ENCODE measurements around the gene DMPK. TPM values are rescaled to one million over a fixed set of nuclear protein-coding genes. Genes with fewer than 3 reads are reported as not detected.

The DMPK gene
- polyA plus RNA-seq, 1 of the 3 experiments (the other 2 are of a cell fraction) = 92.2 TPM

DNA sequence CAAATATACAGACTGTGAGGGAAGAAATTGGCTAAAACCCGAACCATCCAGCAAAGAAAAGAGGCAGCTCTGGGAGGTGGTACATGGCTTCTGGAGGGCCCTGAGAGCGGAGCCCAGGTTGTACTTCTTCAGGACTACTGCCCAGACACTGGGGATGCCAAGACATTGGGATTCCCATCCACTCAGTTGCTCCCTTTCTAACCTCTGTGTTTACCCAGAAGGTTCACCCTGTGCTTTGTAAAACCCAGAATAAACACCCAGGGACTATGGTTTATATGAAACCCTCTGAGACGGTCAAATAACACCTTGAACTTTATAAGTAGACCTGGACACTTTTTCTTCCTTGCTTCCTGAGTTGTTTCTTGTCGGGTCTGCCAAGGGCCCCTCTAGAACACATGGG, 39.3 kb downstream of the DMPK start:
- Histone ChIP-seq H3K9me2 (no peaks in the 10 kb centered on the region), H3K4me1 (ENCODE audit: control insufficient read depth in 1 of 2, insufficient read depth in 2 of 2, low read depth in 1 of 2, low read length in 1 of 2) (no peaks in the 10 kb centered on the region), H3F3A (replicated peaks; ENCODE audit: insufficient read depth) (no peaks in the 10 kb centered on the region), H3K9ac (no peak overlapping the region), H3K9me3 (no peaks in the 10 kb centered on the region), H3K36me3 (replicated peaks in 1 of 2; ENCODE audit: control insufficient read depth in 1 of 2, insufficient read depth in 2 of 2, low read length in 1 of 2) (no peaks in the 10 kb centered on the region), H4K20me1 (ENCODE audit: insufficient read depth) (no peaks in the 10 kb centered on the region), H3K27me3 (ENCODE audit: insufficient read depth) (no peaks in the 10 kb centered on the region; the same call in 1 of the 2 replicates), H2AFZ (ENCODE audit: low read depth) (no peak overlapping the region), H3K4me3 (ENCODE audit: low read depth in 2 of 2, low read length in 1 of 2) (no peak overlapping the region), H3K4me2 (no peak overlapping the region), H3K27ac (ENCODE audit: low read depth in 2 of 2, low read length in 1 of 2) (no peak overlapping the region), H3K79me2 (ENCODE audit: insufficient read depth) (no peaks in the 10 kb centered on the region)
- TF ChIP-seq GABPA (IDR thresholded peaks at IDR 0.05; ENCODE audit: low read depth) = no peak
- no peak for TF ChIP-seq RXRA (IDR thresholded peaks at IDR 0.05; ENCODE audit: borderline replicate concordance, low read depth)
- no peak for TF ChIP-seq FOSL2 (IDR thresholded peaks at IDR 0.05; ENCODE audit: borderline replicate concordance, low read depth)
- TF ChIP-seq NFIC (IDR thresholded peaks at IDR 0.05; ENCODE audit: borderline replicate concordance) = no peak
- no peak for TF ChIP-seq MEF2A (IDR thresholded peaks at IDR 0.05; ENCODE audit: borderline replicate concordance, low read depth)
- TF ChIP-seq, protein P1, sequence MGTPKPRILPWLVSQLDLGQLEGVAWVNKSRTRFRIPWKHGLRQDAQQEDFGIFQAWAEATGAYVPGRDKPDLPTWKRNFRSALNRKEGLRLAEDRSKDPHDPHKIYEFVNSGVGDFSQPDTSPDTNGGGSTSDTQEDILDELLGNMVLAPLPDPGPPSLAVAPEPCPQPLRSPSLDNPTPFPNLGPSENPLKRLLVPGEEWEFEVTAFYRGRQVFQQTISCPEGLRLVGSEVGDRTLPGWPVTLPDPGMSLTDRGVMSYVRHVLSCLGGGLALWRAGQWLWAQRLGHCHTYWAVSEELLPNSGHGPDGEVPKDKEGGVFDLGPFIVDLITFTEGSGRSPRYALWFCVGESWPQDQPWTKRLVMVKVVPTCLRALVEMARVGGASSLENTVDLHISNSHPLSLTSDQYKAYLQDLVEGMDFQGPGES (IDR thresholded peaks at IDR 0.05; ENCODE audit: low read depth, low read length) = no peak
- no peak for TF ChIP-seq SMC3 (IDR thresholded peaks at IDR 0.05; ENCODE audit: low read depth, low read length)
- TF ChIP-seq RCOR1 (IDR thresholded peaks at IDR 0.05; ENCODE audit: low read length) = no peak
- TF ChIP-seq FOXJ3 (CRISPR knock-in tag; IDR thresholded peaks at IDR 0.05) = no peak
- TF ChIP-seq, protein P2, sequence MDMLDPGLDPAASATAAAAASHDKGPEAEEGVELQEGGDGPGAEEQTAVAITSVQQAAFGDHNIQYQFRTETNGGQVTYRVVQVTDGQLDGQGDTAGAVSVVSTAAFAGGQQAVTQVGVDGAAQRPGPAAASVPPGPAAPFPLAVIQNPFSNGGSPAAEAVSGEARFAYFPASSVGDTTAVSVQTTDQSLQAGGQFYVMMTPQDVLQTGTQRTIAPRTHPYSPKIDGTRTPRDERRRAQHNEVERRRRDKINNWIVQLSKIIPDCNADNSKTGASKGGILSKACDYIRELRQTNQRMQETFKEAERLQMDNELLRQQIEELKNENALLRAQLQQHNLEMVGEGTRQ (IDR thresholded peaks at IDR 0.05; ENCODE audit: borderline replicate concordance, low read depth, low read length) = no peak
- no peak for TF ChIP-seq EP300 (IDR thresholded peaks at IDR 0.05; ENCODE audit: borderline replicate concordance in 1 of 2, low read depth in 1 of 2, low read length in 1 of 2)
- TF ChIP-seq, protein P3, sequence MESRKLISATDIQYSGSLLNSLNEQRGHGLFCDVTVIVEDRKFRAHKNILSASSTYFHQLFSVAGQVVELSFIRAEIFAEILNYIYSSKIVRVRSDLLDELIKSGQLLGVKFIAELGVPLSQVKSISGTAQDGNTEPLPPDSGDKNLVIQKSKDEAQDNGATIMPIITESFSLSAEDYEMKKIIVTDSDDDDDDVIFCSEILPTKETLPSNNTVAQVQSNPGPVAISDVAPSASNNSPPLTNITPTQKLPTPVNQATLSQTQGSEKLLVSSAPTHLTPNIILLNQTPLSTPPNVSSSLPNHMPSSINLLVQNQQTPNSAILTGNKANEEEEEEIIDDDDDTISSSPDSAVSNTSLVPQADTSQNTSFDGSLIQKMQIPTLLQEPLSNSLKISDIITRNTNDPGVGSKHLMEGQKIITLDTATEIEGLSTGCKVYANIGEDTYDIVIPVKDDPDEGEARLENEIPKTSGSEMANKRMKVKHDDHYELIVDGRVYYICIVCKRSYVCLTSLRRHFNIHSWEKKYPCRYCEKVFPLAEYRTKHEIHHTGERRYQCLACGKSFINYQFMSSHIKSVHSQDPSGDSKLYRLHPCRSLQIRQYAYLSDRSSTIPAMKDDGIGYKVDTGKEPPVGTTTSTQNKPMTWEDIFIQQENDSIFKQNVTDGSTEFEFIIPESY (IDR thresholded peaks at IDR 0.05; ENCODE audit: borderline replicate concordance, low read depth) = no peak
- no peak for TF ChIP-seq RAD21 (IDR thresholded peaks at IDR 0.05; ENCODE audit: low read length)
- no peak for TF ChIP-seq TCF12 (IDR thresholded peaks at IDR 0.05)
- no peak for TF ChIP-seq FOXM1 (IDR thresholded peaks at IDR 0.05; ENCODE audit: low read depth)
- no peak for TF ChIP-seq JUND (IDR thresholded peaks at IDR 0.05)
- no peak for TF ChIP-seq EZH2phosphoT487 (IDR thresholded peaks at IDR 0.05; ENCODE audit: borderline replicate concordance, low read depth)
- TF ChIP-seq MXI1 (IDR thresholded peaks at IDR 0.05; ENCODE audit: low read depth, low read length) = no peak
- no peak for TF ChIP-seq SIN3A (IDR thresholded peaks at IDR 0.05; ENCODE audit: borderline replicate concordance, low read depth, low read length)
- no peak for TF ChIP-seq POLR2AphosphoS5 (IDR thresholded peaks at IDR 0.05; ENCODE audit: low read depth, low read length)
- ChIA-PET POLR2A (interaction anchor here (0.6 kb wide), 2 partner anchors 26 to 40 kb away, joined by 4 to 5 read pairs; partner anchors contain the start of gene DMPK), CTCF (interaction anchor here (1.0 kb wide), 2 partner anchors 24 to 85 kb away, joined by 3 read pairs; no protein-coding TSS in a partner anchor)
- WGBS (ENCODE audit: low lambda C conversion rate) = 53% methylated on average over 4 of the region's 4 CpGs
- no peak for DNase-seq
